Coronary artery (tissue), 2 donors: ENCODE data around the gene RNU5D-1.
"Not testable (repeated sequence)": the region's sequence is repeated elsewhere in the genome, so short reads cannot be mapped to it uniquely, and the experiment has no call there.

Experiments used
- DNase-seq: peaks from one replicate; pipeline ENCODE4 v3.0.0-alpha.2; 2017; ENCODE audit warnings: low spot score
- H3K27ac ChIP-seq, 2 donors: fragments of 200-600 bp; sonication (generic); one replicate each; pipeline ENCODE4 v1.5.1; 2016 to 2019
- H3K4me3 ChIP-seq: fragments of 200-600 bp; sonication (generic); 2 replicates; pipeline ENCODE4 v1.5.1; 2016; ENCODE audit warnings: mild to moderate bottlenecking, moderate library complexity
- CTCF ChIP-seq: fragments of 200-600 bp; sonication (generic); IDR thresholded peaks from one replicate; pipeline ENCODE4 v1.5.1; 2019; ENCODE audit warnings: antibody characterized with exemption

Gene RNU5D-1

DNA sequence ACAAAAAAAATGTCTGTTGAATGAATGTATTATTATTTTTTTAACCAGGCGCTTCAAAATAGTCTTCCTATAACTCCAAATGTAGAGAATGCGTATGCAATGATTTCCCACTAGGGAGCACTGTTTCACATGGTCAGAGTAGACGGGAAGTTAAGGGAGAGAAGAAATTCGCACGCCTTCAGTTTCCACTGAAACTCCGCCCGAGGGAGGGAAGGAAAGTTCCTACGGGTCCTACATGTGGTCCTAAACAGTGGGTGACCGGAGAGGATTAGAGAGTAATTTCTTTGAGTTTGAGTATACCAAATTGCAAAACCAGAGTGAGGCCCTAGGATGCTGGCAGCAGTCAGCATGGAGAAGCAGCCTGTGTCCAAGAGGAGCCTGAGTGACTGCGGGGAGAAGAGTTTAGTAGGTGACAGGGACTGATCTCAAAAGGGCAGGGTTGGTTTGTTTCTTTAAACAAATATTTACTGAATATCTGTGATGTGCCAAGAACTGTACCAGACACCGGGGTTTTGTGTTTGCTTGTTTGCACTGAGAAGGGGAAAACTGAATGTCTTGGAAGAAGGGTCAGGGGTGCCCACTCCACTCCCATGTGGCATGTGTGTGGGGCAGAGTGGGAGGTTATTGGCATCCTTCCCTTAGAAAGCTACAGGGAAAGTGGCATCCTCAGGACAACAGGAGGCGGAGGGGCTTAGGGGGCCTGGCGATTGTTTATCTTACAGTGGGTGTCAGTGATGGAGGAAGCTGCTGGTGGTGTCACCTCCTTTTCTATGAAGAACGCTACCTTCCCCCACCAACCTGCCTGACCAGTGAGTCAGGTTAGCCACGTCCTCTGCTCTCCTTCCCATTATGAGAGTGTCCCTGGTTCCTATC lies 22.8 kb downstream of the RNU5D-1 start:
- TF ChIP-seq CTCF = peak; percentile 40
- no peak overlapping the region for H3K27ac ChIP-seq
- peak overlapping the region; percentile 52 for H3K4me3 ChIP-seq
- no peak for DNase-seq

DNA sequence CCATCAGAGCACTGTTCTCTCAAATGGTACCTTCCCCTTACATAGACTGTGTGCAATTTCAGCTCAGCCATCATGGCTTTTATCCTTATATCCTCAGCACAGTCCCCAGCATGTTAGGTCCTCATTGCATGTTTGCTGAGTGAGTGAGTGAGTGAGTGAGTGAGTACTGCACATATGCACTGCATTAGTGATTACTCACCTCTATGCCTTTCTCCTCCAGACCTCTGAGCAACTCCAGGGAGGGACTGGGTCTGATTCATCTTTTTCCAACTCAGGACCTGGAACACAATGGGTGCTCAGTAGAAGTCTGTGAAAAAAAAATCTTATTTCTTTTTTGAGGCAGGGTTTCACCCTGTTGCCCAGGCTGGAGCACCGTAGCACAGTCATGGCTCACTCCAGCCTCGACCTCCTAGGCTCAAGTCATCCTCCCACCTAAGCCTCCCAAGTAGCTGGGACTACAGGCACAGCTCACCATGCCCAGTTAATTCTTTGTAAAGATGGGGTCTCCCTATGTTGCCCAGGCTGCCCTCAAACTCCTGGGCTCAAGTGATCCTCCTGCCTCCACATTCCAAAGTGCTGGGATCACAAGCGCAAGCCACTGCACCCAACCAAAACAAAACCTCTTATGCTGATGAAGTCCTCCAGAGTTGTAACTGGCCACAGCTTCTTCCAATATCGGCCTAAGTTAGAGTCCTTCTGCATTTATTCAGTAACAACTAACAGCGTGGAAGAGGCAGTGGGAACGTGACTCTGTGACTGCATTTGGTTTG lies 23.7 kb downstream of the RNU5D-1 start:
- DNase-seq = no peak
- TF ChIP-seq CTCF = no peak
- no peak overlapping the region for H3K4me3 ChIP-seq
- no peak overlapping the region for H3K27ac ChIP-seq

DNA sequence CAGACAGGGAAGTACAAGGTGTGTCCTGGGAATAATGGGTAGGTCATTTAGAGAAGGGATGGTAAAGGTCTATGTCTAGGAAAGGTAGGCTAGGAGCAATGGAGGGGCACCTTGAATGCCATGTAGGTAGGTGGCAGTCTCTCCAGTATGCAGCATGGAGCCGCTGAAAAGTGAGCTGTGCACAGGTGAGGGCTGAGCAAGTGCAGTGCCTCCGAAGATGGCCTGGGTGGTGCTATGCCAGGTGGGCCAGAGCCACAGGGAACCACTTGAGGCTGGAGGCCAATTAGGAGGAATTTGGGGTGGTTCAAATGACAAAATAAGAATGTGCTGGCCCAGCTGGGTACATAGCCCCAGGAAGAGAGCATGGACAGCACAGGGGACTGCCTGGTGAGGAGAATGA lies 25.0 kb downstream of the RNU5D-1 start:
- Histone ChIP-seq H3K27ac (no peak overlapping the region), H3K4me3 (no peak overlapping the region)
- TF ChIP-seq CTCF = no peak
- DNase-seq = no peak

DNA sequence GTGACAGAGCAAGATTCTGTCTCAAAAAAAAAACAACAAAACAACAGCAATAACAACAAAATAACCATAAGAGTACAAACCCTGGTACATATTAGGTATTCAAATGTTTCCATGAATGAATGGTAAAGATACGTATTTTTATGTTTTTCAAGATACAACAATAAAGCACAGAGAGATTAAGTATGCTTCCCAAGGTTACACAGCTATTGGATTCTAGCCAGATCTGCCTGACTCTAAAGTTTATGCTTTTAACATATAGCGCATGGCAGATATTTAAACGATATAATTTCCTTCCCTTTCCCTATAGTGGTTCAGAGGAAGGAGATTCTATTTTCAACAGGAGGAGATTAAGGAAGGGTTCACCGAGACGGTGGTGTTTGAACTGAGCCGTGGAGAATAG lies 25.5 kb downstream of the RNU5D-1 start:
- no peak for TF ChIP-seq CTCF
- H3K4me3 ChIP-seq = no peak overlapping the region
- no peak for DNase-seq
- no peak overlapping the region for H3K27ac ChIP-seq

- DNase-seq = no peak
- no peak for TF ChIP-seq CTCF
- H3K27ac ChIP-seq = no peak overlapping the region
- no peak overlapping the region for H3K4me3 ChIP-seq
These were observed 29.8 kb downstream of the RNU5D-1 start for GRCh38 chr1:44701141-44701573.

- TF ChIP-seq CTCF = no peak
- Histone ChIP-seq H3K4me3 (no peak overlapping the region), H3K27ac (no peak overlapping the region)
- no peak for DNase-seq
These were observed 30.4 kb downstream of the RNU5D-1 start for GRCh38 chr1:44700573-44700972.

- H3K4me3 ChIP-seq, H3K27ac ChIP-seq, DNase-seq: not testable (repeated sequence)
These were observed 31.6 kb downstream of the RNU5D-1 start for GRCh38 chr1:44699375-44699774.
